ENCODE results near the gene ARHGAP29. TPM values are rescaled to one million over a fixed set of nuclear protein-coding genes. Genes with fewer than 3 reads are reported as not detected.

ARHGAP29 gene
- total RNA-seq, 1 experiment from 2014 or later, result 161 TPM

DNA sequence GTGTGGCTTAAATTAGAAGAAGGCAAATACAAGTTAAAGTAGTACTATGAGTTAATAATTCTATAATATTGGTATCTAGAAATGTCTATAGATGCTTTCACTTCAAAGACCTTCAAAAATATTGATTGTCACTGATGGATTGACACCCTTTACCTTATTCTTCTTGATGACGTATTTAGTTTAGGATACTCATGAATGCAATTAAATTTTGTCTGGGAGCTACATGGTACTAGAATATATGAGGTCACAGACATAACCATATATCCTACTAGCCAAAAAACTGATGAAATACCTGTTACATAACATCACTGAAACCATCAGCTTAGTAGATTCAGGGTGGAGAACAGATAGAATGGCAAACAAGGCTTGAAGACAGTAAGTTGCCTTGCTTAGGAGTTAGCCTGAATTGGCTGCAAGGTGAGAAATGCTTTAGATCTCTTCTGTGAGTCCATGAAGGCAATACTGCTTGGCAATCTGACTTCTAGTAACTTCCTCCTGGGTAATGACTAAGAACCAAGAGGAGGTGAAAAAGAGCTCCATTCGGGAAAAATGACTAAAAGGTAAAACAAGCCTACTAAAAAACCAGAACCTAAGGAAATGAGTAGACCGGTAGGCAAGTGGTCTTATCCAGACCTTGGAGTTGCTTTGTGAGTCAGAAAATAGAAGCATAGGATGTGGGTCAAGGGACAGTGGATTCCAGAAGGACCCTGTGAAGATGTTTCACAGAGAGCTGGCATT is 16.9 kb upstream of the ARHGAP29 start:
- Histone ChIP-seq H2AFZ (ENCODE audit: low read length) (no peak overlapping the region), H3K27ac (ENCODE audit: low read length) (peak overlapping the region; percentile 98), H3K9me2 (replicated peaks; ENCODE audit: low read length) (no peaks in the 10 kb centered on the region), H3K27me3 (ENCODE audit: low read length) (no peaks in the 10 kb centered on the region), H3K79me2 (ENCODE audit: low read length) (peaks cover 60% of the 10 kb centered on the region), H3K4me2 (ENCODE audit: low read length) (peak overlapping the region; percentile 70), H4K20me1 (ENCODE audit: low read length) (no peaks in the 10 kb centered on the region), H3K4me1 (ENCODE audit: insufficient read depth, low read length) (peaks cover 89% of the 10 kb centered on the region), H3K4me3 (ENCODE audit: low read length) (peak overlapping the region; percentile 29; the same call in 1 of the 2 replicates), H3K9ac (ENCODE audit: low read length) (peak overlapping the region; percentile 81), H3K36me3 (ENCODE audit: low read depth, low read length) (no peaks in the 10 kb centered on the region), H3F3A (ENCODE audit: low read length, unreplicated experiment) (peaks cover 30% of the 10 kb centered on the region), H3K9me3 (ENCODE audit: low read length) (no peaks in the 10 kb centered on the region)
- TF ChIP-seq CTCF (conservative IDR thresholded peaks at IDR 0.05; ENCODE audit: low read depth, low read length) (no peak), EZH2phosphoT487 (IDR thresholded peaks at IDR 0.05; ENCODE audit: borderline replicate concordance, low read length) (no peak), EZH2 (IDR thresholded peaks at IDR 0.05; ENCODE audit: low read length, unreplicated experiment) (no peak)
- ChIA-PET CTCF (interaction anchor here (0.9 kb wide), 1 partner anchor 70 kb away, joined by 3 read pairs; no protein-coding TSS in a partner anchor), POLR2A (ENCODE audit: unreplicated experiment) (interaction anchor here (0.5 to 1.2 kb wide), 10 partner anchors 10 to 375 kb away, joined by 3 to 24 read pairs (median 4); no protein-coding TSS in a partner anchor)
- peak; percentile 48 for ATAC-seq
- BruUV-seq (replicated peaks), result no TSS peak
- DNase-seq, result peak; percentile 93
- intact Hi-C loops (cut with micrococcal nuclease), result loop anchor here (1.0 kb wide), 1 partner anchor 68 kb away; no protein-coding TSS in a partner anchor

DNA sequence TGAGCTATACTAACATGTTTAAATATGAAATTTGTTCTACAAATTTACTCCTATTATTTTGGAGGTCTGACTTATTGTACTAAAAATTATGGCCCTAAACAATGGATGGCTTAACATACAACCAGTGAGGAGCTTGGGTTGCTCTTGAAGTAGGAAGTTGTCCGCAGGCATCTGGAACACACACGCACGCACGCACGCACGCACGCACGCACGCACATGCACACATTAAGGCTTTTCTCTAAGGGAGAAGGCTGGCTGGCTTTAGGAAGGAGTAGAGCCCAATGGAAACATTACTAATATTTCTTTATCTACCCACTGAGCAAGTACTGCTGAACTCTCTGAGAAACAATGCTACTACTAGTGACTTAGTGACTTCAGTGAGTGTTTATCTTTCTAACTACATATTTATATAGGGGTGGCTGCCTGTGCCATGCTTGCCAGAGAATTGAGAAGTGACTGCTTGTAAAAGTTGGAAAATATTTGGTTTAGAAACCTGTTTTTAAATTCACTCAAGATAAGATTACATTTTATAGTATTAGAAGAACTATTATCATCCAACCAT is 16.2 kb upstream of the ARHGAP29 start:
- no peaks in the 10 kb centered on the region for H3K27me3 ChIP-seq (ENCODE audit: low read length)
- peaks cover 62% of the 10 kb centered on the region for H3K79me2 ChIP-seq (ENCODE audit: low read length)
- no peaks in the 10 kb centered on the region for H3K36me3 ChIP-seq (ENCODE audit: low read depth, low read length)
- no peak overlapping the region for H2AFZ ChIP-seq (ENCODE audit: low read length)
- H3K4me3 ChIP-seq (ENCODE audit: low read length), result no peak overlapping the region
- no TSS peak for BruUV-seq (replicated peaks)
- peak; percentile 69 for DNase-seq
- H3F3A ChIP-seq (ENCODE audit: low read length, unreplicated experiment), result peaks cover 34% of the 10 kb centered on the region
- peak overlapping the region; percentile 70 for H3K4me2 ChIP-seq (ENCODE audit: low read length)
- POLR2A ChIA-PET (ENCODE audit: unreplicated experiment), result interaction anchor here (0.7 kb wide), 1 partner anchor 69 kb away, joined by 6 read pairs; no protein-coding TSS in a partner anchor
- peak overlapping the region; percentile 98 for H3K27ac ChIP-seq (ENCODE audit: low read length)
- H3K9me3 ChIP-seq (ENCODE audit: low read length), result no peaks in the 10 kb centered on the region
- peak overlapping the region; percentile 81 for H3K9ac ChIP-seq (ENCODE audit: low read length)
- TF ChIP-seq CTCF (conservative IDR thresholded peaks at IDR 0.05; ENCODE audit: low read depth, low read length), result no peak
- TF ChIP-seq EZH2phosphoT487 (IDR thresholded peaks at IDR 0.05; ENCODE audit: borderline replicate concordance, low read length), result no peak
- no peak for TF ChIP-seq EZH2 (IDR thresholded peaks at IDR 0.05; ENCODE audit: low read length, unreplicated experiment)
- CTCF ChIA-PET, result interaction anchor here (0.9 kb wide), 1 partner anchor 82 kb away, joined by 4 read pairs; no protein-coding TSS in a partner anchor
- no peaks in the 10 kb centered on the region for H3K9me2 ChIP-seq (replicated peaks; ENCODE audit: low read length)
- intact Hi-C loops (cut with micrococcal nuclease), result loop anchor here (1.0 kb wide), 1 partner anchor 69 kb away; no protein-coding TSS in a partner anchor
- no peaks in the 10 kb centered on the region for H4K20me1 ChIP-seq (ENCODE audit: low read length)
- ATAC-seq, result peak; percentile 16
- H3K4me1 ChIP-seq (ENCODE audit: insufficient read depth, low read length), result peaks cover 92% of the 10 kb centered on the region
